GM04503 (cell line): Measurements from ENCODE around the gene HOATZ.

Source experiments
- DNase-seq: peaks from one replicate; pipeline ENCODE4 v3.0.0-alpha.2; 2012; ENCODE audit warnings: low read depth

The HOATZ gene

GRCh38 chr11:111514216-111515031 is at the start of gene HOATZ:
Gene HOATZ (plus strand): TSS chr11:111514778. CDS start chr11:111514785, 7 bp downstream.
- DNase-seq: no peak

- no peak for DNase-seq
These were observed 49.2 kb upstream of the HOATZ start for GRCh38 chr11:111465400-111465799.

GRCh38 chr11:111466615-111467014 is 48.0 kb upstream of the HOATZ start:
- DNase-seq: no peak

GRCh38 chr11:111469200-111469599 is 45.4 kb upstream of the HOATZ start:
- no peak for DNase-seq

DNA sequence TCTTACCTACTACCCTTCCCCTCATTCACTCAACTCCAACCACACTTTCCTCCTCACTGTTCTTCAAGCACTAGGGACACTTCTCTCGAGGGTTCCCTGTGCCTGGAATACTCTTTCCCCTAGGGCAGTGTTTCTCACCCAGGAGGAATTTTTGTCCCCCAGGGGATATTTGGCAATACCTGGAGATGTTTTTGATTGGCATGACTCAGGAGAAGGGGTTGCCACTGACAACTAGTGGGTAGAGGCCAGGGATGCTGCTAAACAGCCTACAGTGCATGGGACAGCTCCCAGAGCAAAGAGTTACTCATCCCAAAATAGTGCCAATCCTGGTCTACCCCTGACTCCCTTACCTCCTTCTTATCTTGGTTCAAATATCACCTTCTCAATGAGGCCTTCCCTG is 42.4 kb upstream of the HOATZ start:
- DNase-seq: no peak

GRCh38 chr11:111474432-111474831 is 40.1 kb upstream of the HOATZ start:
- no peak for DNase-seq

GRCh38 chr11:111476366-111476765 is 38.2 kb upstream of the HOATZ start:
- DNase-seq: no peak

- DNase-seq: no peak
These were observed 37.6 kb upstream of the HOATZ start for GRCh38 chr11:111476956-111477355.

GRCh38 chr11:111477898-111478297 is 36.7 kb upstream of the HOATZ start:
- DNase-seq: no peak

DNA sequence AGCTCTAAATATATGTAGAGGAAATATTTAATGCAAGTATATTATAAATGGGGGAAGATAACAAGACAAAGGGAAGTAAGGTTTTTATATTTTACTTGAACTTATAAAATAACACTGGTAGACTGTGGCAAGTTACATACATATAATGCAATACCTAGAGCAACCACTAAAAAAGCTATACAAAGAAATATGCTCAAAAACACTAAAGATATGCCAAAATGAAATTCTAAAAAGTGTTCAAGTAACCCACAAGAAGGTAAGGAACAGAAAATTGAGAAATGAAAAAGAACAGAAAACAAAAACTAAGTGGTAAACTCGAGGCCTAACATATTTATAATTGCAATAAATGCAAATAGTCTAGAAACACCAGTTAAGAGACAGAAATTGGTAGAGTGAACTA is 34.9 kb upstream of the HOATZ start:
- DNase-seq: no peak

- no peak for DNase-seq
These were observed 31.1 kb upstream of the HOATZ start for GRCh38 chr11:111483431-111483830.

DNA sequence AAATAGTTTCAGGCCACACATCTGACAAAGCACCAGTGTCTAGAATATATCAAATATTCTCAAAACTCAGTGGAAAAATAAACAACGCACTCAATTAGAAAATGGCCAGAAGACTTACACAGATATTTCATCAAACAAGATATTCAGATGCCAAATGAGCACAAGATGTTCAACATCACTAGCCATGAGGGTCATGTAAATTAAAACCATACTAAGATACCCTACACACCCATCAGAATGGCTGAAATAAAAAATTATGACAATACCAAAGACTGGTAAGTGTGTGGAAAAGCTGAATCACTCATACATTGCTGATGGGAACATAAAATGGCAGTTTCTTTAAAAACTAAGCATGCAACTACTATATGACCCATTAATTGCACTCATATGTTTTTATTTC is 24.1 kb upstream of the HOATZ start:
- DNase-seq: no peak

GRCh38 chr11:111494040-111494439 is 20.5 kb upstream of the HOATZ start:
- no peak for DNase-seq

GRCh38 chr11:111499483-111499882 is 15.1 kb upstream of the HOATZ start:
- DNase-seq: no peak

- DNase-seq: no peak
These were observed 14.1 kb upstream of the HOATZ start for GRCh38 chr11:111500481-111500880.

GRCh38 chr11:111502611-111503010 is 12.0 kb upstream of the HOATZ start:
- DNase-seq: no peak

- DNase-seq: no peak
These were observed 4.3 kb upstream of the HOATZ start for GRCh38 chr11:111510311-111510710.

- no peak for DNase-seq
These were observed 2.0 kb upstream of the HOATZ start, which contains the start of gene BTG4 for GRCh38 chr11:111512296-111513239. Gene BTG4 (minus strand): TSS chr11:111512386. CDS start chr11:111498776, 13,610 bp downstream.

- DNase-seq: no peak
These were observed 1.4 kb upstream of the HOATZ start for GRCh38 chr11:111513240-111513605.

DNA sequence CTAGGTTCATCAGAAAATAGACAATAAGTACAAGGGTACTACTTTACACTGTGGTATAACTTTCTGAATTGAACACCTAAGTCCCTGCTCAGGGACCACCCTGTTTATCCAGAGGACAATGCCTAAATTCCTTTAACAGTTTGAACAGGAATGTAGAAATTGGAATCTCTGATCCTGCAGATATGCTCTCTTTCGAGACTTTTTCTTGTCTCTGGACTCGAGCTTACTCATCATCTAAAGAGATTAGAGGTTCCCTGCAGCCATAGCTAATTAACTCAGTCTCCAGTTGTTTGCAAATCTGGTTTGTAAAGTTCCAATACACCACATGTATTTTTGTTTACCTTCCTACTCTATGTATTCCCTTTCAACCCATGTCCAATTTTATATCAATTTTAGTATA is 1.0 kb downstream of the HOATZ start:
- DNase-seq: no peak

DNA sequence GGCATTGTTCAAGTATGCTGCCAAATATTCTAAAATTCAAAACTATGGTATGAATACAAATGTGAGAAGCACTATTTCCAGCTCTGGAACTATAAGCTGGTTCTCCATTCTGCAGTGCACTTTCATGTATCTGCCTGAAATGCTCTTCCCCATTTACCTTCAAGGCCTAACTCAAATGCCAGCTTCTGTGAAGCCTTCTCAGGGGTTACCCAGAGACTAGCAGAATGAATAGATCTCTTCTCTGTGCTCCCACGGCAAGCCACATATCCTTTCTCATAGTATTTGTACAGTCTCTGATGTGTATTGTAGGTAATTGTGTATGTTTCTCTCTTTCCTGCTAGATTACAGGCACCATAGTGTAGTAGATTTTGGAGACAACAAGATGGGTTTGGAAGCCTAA is 4.1 kb downstream of the HOATZ start:
- no peak for DNase-seq

DNA sequence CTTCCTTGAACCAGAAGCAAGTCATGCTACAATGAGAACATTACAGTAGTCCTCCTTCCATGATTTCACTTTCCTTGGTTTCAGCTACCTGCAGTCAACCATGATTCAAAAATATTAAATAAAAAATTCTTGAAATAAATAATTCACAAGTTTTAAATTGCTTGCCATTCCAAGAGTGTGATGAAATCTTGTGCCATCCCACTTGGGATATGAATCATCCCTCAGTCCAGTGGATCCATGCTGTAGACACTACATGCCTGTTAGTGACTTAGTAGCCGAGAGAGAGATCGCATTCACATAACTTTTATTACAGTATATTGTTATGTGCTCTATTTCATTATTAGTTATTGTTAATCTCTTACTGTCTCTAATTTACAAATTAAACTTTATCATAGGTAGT is 6.0 kb downstream of the HOATZ start:
- DNase-seq: no peak

- DNase-seq: no peak
These were observed 6.6 kb downstream of the HOATZ start for GRCh38 chr11:111521135-111521534.
